Measurements from ENCODE around the gene IL18BP. TPM values are rescaled to one million over a fixed set of nuclear protein-coding genes. Genes with fewer than 3 reads are reported as not detected.

The IL18BP gene
- total RNA-seq (ENCODE audit: low replicate concordance) = 7.5 and 10.3 TPM in 2 replicates

GRCh38 chr11:71998649-71999310 lies at the start of gene IL18BP:
Gene IL18BP (plus strand): TSS chr11:71998909. CDS start chr11:71999985, 1,076 bp downstream.
- no peak within 1 kb of the TSS for H3K4me3 ChIP-seq
- H3K4me1 ChIP-seq = no peaks in the 10 kb centered on the region
- TF ChIP-seq, protein P1, sequence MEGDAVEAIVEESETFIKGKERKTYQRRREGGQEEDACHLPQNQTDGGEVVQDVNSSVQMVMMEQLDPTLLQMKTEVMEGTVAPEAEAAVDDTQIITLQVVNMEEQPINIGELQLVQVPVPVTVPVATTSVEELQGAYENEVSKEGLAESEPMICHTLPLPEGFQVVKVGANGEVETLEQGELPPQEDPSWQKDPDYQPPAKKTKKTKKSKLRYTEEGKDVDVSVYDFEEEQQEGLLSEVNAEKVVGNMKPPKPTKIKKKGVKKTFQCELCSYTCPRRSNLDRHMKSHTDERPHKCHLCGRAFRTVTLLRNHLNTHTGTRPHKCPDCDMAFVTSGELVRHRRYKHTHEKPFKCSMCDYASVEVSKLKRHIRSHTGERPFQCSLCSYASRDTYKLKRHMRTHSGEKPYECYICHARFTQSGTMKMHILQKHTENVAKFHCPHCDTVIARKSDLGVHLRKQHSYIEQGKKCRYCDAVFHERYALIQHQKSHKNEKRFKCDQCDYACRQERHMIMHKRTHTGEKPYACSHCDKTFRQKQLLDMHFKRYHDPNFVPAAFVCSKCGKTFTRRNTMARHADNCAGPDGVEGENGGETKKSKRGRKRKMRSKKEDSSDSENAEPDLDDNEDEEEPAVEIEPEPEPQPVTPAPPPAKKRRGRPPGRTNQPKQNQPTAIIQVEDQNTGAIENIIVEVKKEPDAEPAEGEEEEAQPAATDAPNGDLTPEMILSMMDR (IDR thresholded peaks at IDR 0.05) = no peak
- no peak for TF ChIP-seq EZH2phosphoT487 (IDR thresholded peaks at IDR 0.05)
- no peak for TF ChIP-seq EZH2 (IDR thresholded peaks at IDR 0.05)
- no peaks in the 10 kb centered on the region for H3K36me3 ChIP-seq
- H3K36me3 Mint-ChIP-seq = peaks cover 18% of the 10 kb centered on the region
- H3K27ac ChIP-seq = no peak within 1 kb of the TSS
- H3K27me3 ChIP-seq = no peaks in the 10 kb centered on the region
- H4K20me1 ChIP-seq (ENCODE audit: low read depth) = peaks cover 6% of the 10 kb centered on the region
- peaks cover 2% of the 10 kb centered on the region for H3K4me1 Mint-ChIP-seq
- H3K4me3 Mint-ChIP-seq = no peak within 1 kb of the TSS
- H3K4me2 ChIP-seq = no peak within 1 kb of the TSS
- peak within 1 kb of the TSS; percentile 18 for H3K27ac Mint-ChIP-seq
- peaks cover 13% of the 10 kb centered on the region for H3F3A ChIP-seq (ENCODE audit: low read depth)
- H3K79me2 ChIP-seq (ENCODE audit: low read depth) = no peaks in the 10 kb centered on the region
- no peaks in the 10 kb centered on the region for H3K9me3 Mint-ChIP-seq
- peaks cover 5% of the 10 kb centered on the region for H3K27me3 Mint-ChIP-seq (ENCODE audit: insufficient read depth, low read depth)
- H3K9me3 ChIP-seq (ENCODE audit: low read depth) = no peaks in the 10 kb centered on the region
- H3K9ac ChIP-seq = no peak within 1 kb of the TSS
- no peak for DNase-seq (ENCODE audit: low spot score)
- no peak within 1 kb of the TSS for H2AFZ ChIP-seq (replicated peaks)

- no peak overlapping the region for H3K27ac Mint-ChIP-seq
- no peak for DNase-seq (ENCODE audit: low spot score)
- H3K27me3 ChIP-seq = no peaks in the 10 kb centered on the region
- H3K9me3 Mint-ChIP-seq = no peaks in the 10 kb centered on the region
- H3K36me3 ChIP-seq = no peaks in the 10 kb centered on the region
- peaks cover 22% of the 10 kb centered on the region for H4K20me1 ChIP-seq (ENCODE audit: low read depth)
- no peaks in the 10 kb centered on the region for H3K27me3 Mint-ChIP-seq (ENCODE audit: insufficient read depth, low read depth)
- no peaks in the 10 kb centered on the region for H3F3A ChIP-seq (ENCODE audit: low read depth)
- no peak overlapping the region for H3K4me2 ChIP-seq
- TF ChIP-seq, protein P1 (IDR thresholded peaks at IDR 0.05) = no peak
- TF ChIP-seq EZH2phosphoT487 (IDR thresholded peaks at IDR 0.05) = no peak
- no peak for TF ChIP-seq EZH2 (IDR thresholded peaks at IDR 0.05)
- no peak overlapping the region for H3K4me3 ChIP-seq
- no peak overlapping the region for H2AFZ ChIP-seq (replicated peaks)
- no peaks in the 10 kb centered on the region for H3K4me1 ChIP-seq
- no peak overlapping the region for H3K9ac ChIP-seq
- no peaks in the 10 kb centered on the region for H3K9me3 ChIP-seq (ENCODE audit: low read depth)
- peaks cover 5% of the 10 kb centered on the region for H3K4me1 Mint-ChIP-seq
- no peak overlapping the region for H3K27ac ChIP-seq
- H3K36me3 Mint-ChIP-seq = peaks cover 2% of the 10 kb centered on the region
- peaks cover 94% of the 10 kb centered on the region for H3K79me2 ChIP-seq (ENCODE audit: low read depth)
- no peak overlapping the region for H3K4me3 Mint-ChIP-seq
Measured at GRCh38 chr11:71949034-71949433, 49.7 kb upstream of the IL18BP start.

DNA sequence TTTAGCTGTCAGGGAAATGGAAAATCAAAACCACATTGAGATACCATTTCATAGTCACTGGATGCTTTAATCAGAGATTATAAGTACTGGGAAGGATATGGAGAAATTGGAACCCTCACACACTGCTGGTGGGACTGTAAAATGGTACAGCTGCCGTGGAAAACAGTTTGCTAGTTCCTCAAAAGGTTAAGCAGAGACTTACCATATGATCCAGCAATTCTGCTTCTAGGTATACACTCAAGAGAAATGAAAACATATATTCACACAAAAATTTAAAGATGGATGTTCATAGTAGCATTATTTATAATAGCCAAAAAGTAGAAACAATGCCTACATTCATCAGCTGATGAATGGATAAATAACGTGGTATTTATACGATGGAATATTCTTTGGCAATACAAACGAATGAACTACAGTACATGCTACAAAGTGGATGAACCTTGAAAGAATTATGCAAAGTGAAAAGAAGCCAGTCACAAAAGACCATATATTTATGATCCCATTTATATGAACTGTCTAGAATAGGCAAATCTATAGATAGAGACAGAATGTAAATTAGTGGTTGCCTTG lies 46.9 kb upstream of the IL18BP start:
- peaks cover 89% of the 10 kb centered on the region for H3K79me2 ChIP-seq (ENCODE audit: low read depth)

More for the DNA sequence above, 46.9 kb upstream of the IL18BP start:
- Histone ChIP-seq H3F3A (ENCODE audit: low read depth) (no peaks in the 10 kb centered on the region), H3K36me3 (no peaks in the 10 kb centered on the region), H4K20me1 (ENCODE audit: low read depth) (peaks cover 37% of the 10 kb centered on the region), H2AFZ (replicated peaks) (no peak overlapping the region), H3K9me3 (ENCODE audit: low read depth) (no peaks in the 10 kb centered on the region), H3K27ac (no peak overlapping the region), H3K27me3 (no peaks in the 10 kb centered on the region), H3K9ac (no peak overlapping the region), H3K4me3 (no peak overlapping the region), H3K4me1 (no peaks in the 10 kb centered on the region), H3K4me2 (no peak overlapping the region)
- Mint-ChIP-seq H3K36me3 (peaks cover 2% of the 10 kb centered on the region), H3K27me3 (ENCODE audit: insufficient read depth, low read depth) (no peaks in the 10 kb centered on the region), H3K4me3 (no peak overlapping the region), H3K27ac (no peak overlapping the region), H3K9me3 (no peaks in the 10 kb centered on the region), H3K4me1 (peaks cover 5% of the 10 kb centered on the region)
- TF ChIP-seq, protein P1 (IDR thresholded peaks at IDR 0.05) = no peak
- TF ChIP-seq EZH2phosphoT487 (IDR thresholded peaks at IDR 0.05) (no peak), EZH2 (IDR thresholded peaks at IDR 0.05) (no peak)
- no peak for DNase-seq (ENCODE audit: low spot score)

Data from neural progenitor cell (in vitro differentiated cells).